HUES48 (cell line): ENCODE results near the gene MIA3.
A peak's percentile ranks its signal among the peaks of the same experiment; 100 is the strongest.

ENCODE experiments used
- H3K27ac ChIP-seq: one replicate; pipeline ENCODE4 v1.7.0; 2013; ENCODE audit warnings: low read depth, low read length, inconsistent platforms
- H3K27me3 ChIP-seq: 2 replicates; pipeline ENCODE4 v1.6.1; 2013; ENCODE audit warnings: mild to moderate bottlenecking, low read length; ENCODE audit not compliant: control insufficient read depth, insufficient read depth
- H3K36me3 ChIP-seq: 2 replicates; pipeline ENCODE4 v1.6.1; 2013; ENCODE audit warnings: low read length; ENCODE audit not compliant: control insufficient read depth, insufficient read depth
- H3K4me1 ChIP-seq: 2 replicates; pipeline ENCODE4 v1.6.1; 2013; ENCODE audit warnings: mild to moderate bottlenecking, low read length; ENCODE audit not compliant: control insufficient read depth, insufficient read depth
- H3K4me3 ChIP-seq: 2 replicates; pipeline ENCODE4 v1.5.1; 2013; ENCODE audit warnings: mild to moderate bottlenecking, low read depth, low read length
- H3K9ac ChIP-seq: 2 replicates; pipeline ENCODE4 v1.6.1; 2013; ENCODE audit warnings: mild to moderate bottlenecking, low read depth, low read length, moderate library complexity
- H3K9me3 ChIP-seq: 2 replicates; pipeline ENCODE4 v1.6.1; 2013; ENCODE audit warnings: low read length; ENCODE audit not compliant: control insufficient read depth, insufficient read depth

MIA3 gene, protein sequence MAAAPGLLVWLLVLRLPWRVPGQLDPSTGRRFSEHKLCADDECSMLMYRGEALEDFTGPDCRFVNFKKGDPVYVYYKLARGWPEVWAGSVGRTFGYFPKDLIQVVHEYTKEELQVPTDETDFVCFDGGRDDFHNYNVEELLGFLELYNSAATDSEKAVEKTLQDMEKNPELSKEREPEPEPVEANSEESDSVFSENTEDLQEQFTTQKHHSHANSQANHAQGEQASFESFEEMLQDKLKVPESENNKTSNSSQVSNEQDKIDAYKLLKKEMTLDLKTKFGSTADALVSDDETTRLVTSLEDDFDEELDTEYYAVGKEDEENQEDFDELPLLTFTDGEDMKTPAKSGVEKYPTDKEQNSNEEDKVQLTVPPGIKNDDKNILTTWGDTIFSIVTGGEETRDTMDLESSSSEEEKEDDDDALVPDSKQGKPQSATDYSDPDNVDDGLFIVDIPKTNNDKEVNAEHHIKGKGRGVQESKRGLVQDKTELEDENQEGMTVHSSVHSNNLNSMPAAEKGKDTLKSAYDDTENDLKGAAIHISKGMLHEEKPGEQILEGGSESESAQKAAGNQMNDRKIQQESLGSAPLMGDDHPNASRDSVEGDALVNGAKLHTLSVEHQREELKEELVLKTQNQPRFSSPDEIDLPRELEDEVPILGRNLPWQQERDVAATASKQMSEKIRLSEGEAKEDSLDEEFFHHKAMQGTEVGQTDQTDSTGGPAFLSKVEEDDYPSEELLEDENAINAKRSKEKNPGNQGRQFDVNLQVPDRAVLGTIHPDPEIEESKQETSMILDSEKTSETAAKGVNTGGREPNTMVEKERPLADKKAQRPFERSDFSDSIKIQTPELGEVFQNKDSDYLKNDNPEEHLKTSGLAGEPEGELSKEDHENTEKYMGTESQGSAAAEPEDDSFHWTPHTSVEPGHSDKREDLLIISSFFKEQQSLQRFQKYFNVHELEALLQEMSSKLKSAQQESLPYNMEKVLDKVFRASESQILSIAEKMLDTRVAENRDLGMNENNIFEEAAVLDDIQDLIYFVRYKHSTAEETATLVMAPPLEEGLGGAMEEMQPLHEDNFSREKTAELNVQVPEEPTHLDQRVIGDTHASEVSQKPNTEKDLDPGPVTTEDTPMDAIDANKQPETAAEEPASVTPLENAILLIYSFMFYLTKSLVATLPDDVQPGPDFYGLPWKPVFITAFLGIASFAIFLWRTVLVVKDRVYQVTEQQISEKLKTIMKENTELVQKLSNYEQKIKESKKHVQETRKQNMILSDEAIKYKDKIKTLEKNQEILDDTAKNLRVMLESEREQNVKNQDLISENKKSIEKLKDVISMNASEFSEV (N-terminal part only)

GRCh38 chr1:222618001-222618879, at the start of gene MIA3:
TSS of gene MIA3 (plus strand) at chr1:222618097. CDS start at chr1:222618111, 14 bp downstream.
- H3K36me3 ChIP-seq: peaks cover 15% of the 10 kb centered on the region
- H3K9ac ChIP-seq: peak within 1 kb of the TSS; percentile 81
- peak within 1 kb of the TSS; percentile 86 for H3K4me3 ChIP-seq
- no peaks in the 10 kb centered on the region for H3K9me3 ChIP-seq
- H3K4me1 ChIP-seq: peaks cover 8% of the 10 kb centered on the region
- H3K27ac ChIP-seq: peak within 1 kb of the TSS; percentile 78
- H3K27me3 ChIP-seq: no peaks in the 10 kb centered on the region; the same call in 1 of the 2 replicates

- no peak overlapping the region for H3K4me3 ChIP-seq
- no peaks in the 10 kb centered on the region for H3K9me3 ChIP-seq
- no peak overlapping the region for H3K27ac ChIP-seq
- H3K27me3 ChIP-seq: no peaks in the 10 kb centered on the region
- H3K9ac ChIP-seq: no peak overlapping the region
- H3K36me3 ChIP-seq: peaks cover 76% of the 10 kb centered on the region
- no peaks in the 10 kb centered on the region for H3K4me1 ChIP-seq
These were observed 47.1 kb upstream of the MIA3 start for GRCh38 chr1:222570837-222571236.

DNA sequence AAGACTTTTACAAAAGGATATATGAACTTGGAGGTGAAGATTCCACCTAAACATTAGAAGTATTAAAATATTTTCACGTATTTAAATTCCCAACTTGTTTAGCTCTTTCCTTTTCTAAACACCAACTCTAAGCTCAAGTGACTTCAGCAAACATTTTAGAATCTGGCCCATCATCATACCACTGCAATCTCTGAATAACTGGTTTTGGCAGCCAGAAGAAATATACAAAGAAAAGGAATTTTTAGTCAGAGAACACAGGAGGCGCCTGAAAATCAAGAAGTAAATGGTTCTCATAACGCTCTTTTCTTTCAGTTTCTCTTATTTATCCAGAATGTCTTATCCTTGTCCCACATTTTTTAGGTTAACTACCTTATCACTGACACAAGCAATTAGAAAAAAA, 38.6 kb upstream of the MIA3 start:
- Histone ChIP-seq H3K36me3 (peaks cover 83% of the 10 kb centered on the region), H3K9me3 (no peaks in the 10 kb centered on the region), H3K9ac (no peak overlapping the region), H3K27me3 (no peaks in the 10 kb centered on the region), H3K4me1 (no peaks in the 10 kb centered on the region), H3K4me3 (no peak overlapping the region), H3K27ac (no peak overlapping the region)

GRCh38 chr1:222582099-222582774, 35.7 kb upstream of the MIA3 start:
- Histone ChIP-seq H3K4me3 (no peak overlapping the region), H3K27ac (no peak overlapping the region), H3K27me3 (no peaks in the 10 kb centered on the region), H3K9ac (no peak overlapping the region), H3K9me3 (no peaks in the 10 kb centered on the region), H3K4me1 (no peaks in the 10 kb centered on the region), H3K36me3 (peaks cover 79% of the 10 kb centered on the region)

DNA sequence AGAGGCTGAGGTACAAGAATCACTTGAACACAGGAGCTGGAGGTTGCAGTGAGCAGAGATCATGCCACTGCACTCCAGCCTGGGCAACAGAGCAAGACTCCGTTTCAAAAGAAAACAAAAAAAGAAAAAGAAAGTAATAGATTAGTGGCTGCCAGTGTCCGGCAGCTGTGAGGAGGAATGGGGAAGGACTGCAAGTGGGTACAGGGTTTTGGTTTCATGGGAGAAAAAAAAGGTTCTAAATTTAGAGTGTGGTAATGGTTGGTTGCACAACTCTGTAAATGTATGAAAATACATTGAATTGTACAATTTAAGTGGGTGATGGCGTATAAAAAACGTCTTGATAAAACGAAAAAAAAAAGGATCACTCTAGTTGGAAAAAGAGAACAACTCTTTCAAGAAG, 34.8 kb upstream of the MIA3 start:
- Histone ChIP-seq H3K9ac (no peak overlapping the region), H3K27ac (no peak overlapping the region), H3K9me3 (no peaks in the 10 kb centered on the region), H3K4me1 (no peaks in the 10 kb centered on the region), H3K4me3 (no peak overlapping the region), H3K27me3 (no peaks in the 10 kb centered on the region), H3K36me3 (peaks cover 80% of the 10 kb centered on the region)

- Histone ChIP-seq H3K4me1 (no peaks in the 10 kb centered on the region), H3K27me3 (no peaks in the 10 kb centered on the region), H3K9me3 (no peaks in the 10 kb centered on the region), H3K9ac (no peak overlapping the region), H3K4me3 (no peak overlapping the region), H3K36me3 (peaks cover 57% of the 10 kb centered on the region), H3K27ac (no peak overlapping the region)
These were observed 31.1 kb upstream of the MIA3 start for GRCh38 chr1:222586842-222587241.

DNA sequence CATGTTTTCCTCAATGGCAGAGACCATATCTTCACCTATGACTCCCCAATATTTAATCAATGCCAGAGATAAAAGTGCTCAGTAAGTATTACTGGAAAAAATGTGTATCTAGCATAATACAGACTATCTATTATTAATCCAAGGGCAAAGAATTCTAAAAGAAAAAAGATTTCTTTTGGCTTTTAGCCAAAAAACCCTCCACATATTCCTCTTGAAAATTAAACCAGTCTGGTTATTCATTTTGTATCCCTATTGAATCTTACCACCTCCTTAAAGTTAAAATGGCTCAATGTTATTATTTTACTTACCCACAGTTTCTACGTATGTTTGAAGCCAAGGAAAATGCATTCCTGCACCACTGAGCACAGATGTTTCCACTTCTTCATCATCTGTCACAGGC, 29.8 kb upstream of the MIA3 start:
- H3K36me3 ChIP-seq: peaks cover 44% of the 10 kb centered on the region
- no peak overlapping the region for H3K9ac ChIP-seq
- H3K9me3 ChIP-seq: no peaks in the 10 kb centered on the region
- H3K4me3 ChIP-seq: peak overlapping the region; percentile 79
- H3K4me1 ChIP-seq: no peaks in the 10 kb centered on the region
- no peak overlapping the region for H3K27ac ChIP-seq
- no peaks in the 10 kb centered on the region for H3K27me3 ChIP-seq

DNA sequence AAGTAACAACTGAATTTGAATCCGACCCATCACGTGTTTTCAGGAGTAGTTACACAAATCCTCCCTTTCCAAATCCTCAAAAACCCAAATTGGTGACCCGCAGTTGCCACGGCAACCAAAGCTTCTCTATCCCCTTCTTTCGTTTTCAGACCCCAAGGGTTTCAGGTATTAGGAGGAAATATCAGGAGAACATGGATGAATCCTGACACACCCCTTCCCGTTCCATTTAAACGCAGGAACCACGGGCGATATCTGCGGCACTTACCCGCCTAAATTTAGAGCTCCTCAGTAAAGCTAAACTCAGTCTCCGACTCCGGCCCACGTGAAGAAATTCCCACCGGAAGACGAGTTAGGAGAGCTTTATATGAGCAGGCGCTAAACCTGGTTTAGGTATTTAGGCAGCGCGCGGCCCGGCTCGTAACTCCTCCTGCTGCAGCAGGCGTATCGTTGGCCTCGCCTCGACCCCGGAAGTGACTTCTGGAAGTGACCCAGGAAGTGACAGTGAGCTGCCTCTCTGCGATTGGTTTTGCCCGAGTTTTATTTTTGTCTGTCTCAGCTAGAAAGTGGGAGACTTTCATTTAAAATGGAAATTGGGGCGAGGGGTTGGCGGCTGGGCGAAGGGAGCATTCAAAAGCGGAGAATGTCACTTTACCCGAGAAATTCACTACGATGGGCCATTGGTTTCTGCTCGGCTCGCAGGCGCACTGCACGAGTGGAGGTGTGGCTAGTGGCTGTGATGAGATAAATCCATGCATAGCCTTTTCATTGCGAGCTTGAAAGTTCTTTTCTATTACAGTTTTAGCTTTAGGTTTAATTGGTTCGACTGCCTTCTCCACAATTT, 28.2 kb upstream of the MIA3 start, which contains the start of gene TAF1A:
Gene TAF1A, minus strand, starts transcription at position 472 of the 841 bp plus-strand sequence.
- peak within 1 kb of the TSS; percentile 88 for H3K27ac ChIP-seq
- peaks cover 31% of the 10 kb centered on the region for H3K36me3 ChIP-seq
- H3K4me1 ChIP-seq: no peaks in the 10 kb centered on the region

GRCh38 chr1:222592171-222592570, 25.7 kb upstream of the MIA3 start:
- Histone ChIP-seq H3K9me3 (no peaks in the 10 kb centered on the region), H3K27me3 (no peaks in the 10 kb centered on the region), H3K4me1 (no peaks in the 10 kb centered on the region), H3K27ac (no peak overlapping the region), H3K9ac (no peak overlapping the region), H3K36me3 (peaks cover 10% of the 10 kb centered on the region), H3K4me3 (no peak overlapping the region)

More for the DNA sequence above, 28.2 kb upstream of the MIA3 start, which contains the start of gene TAF1A:
- H3K27me3 ChIP-seq: no peaks in the 10 kb centered on the region
- H3K4me3 ChIP-seq: peak within 1 kb of the TSS; percentile 79
- H3K9ac ChIP-seq: peak within 1 kb of the TSS; percentile 51
- no peaks in the 10 kb centered on the region for H3K9me3 ChIP-seq
